WTC11 (cell line): ENCODE data around the gene LTF. TPM values are rescaled to one million over a fixed set of nuclear protein-coding genes. Genes with fewer than 3 reads are reported as not detected.
A peak's percentile ranks its signal among the peaks of the same experiment; 100 is the strongest.

Experiments used
- ATAC-seq: fragments of 200-7000 bp; cut with Tn5 transposase; 2 replicates; pipeline ENCODE4 v1.10.0; 2021; ENCODE audit warnings: mild to moderate bottlenecking, moderate library complexity
- CTCF ChIA-PET: fragments of 300-600 bp; sonication (Branson Sonifier 250); formaldehyde crosslinking; loops from one replicate; lab custom pipeline; 2021; ENCODE audit warnings: antibody characterized with exemption; lab: Charles Lee
- POLR2A ChIA-PET: fragments of 350-600 bp; sonication (Branson Sonifier 250); formaldehyde crosslinking; loops from one replicate; lab custom pipeline; 2021; ENCODE audit warnings: antibody characterized with exemption; lab: Charles Lee
- DNase-seq: peaks from one replicate; pipeline ENCODE4 v3.0.0; 2021; ENCODE audit warnings: low spot score
- H3K27ac Mint-ChIP-seq: 2 replicates; pipeline ENCODE4 v1.8.0; 2021; ENCODE audit warnings: mixed read lengths
- H3K27me3 Mint-ChIP-seq: 2 replicates; pipeline ENCODE4 v1.8.0; 2021; ENCODE audit warnings: low read depth, mild to moderate bottlenecking, moderate library complexity, mixed read lengths
- H3K36me3 Mint-ChIP-seq: 2 replicates; pipeline ENCODE4 v1.8.0; 2021; ENCODE audit warnings: mixed read lengths
- H3K4me1 Mint-ChIP-seq: 2 replicates; pipeline ENCODE4 v1.8.0; 2022; ENCODE audit warnings: mixed read lengths
- H3K4me3 Mint-ChIP-seq: 2 replicates; pipeline ENCODE4 v1.8.0; 2021; ENCODE audit warnings: mild to moderate bottlenecking, moderate library complexity, mixed read lengths
- H3K9me3 Mint-ChIP-seq: 2 replicates; pipeline ENCODE4 v1.8.0; 2021; ENCODE audit warnings: mixed read lengths
- ATF6 ChIP-seq: sonication (generic); formaldehyde crosslinking; IDR thresholded peaks from 2 replicates; pipeline ENCODE4 v1.8.1; 2023; ENCODE audit warnings: mild to moderate bottlenecking, missing genetic modification reagents
- CREB1 ChIP-seq: sonication (generic); formaldehyde crosslinking; IDR thresholded peaks from 2 replicates; pipeline ENCODE4 v1.8.0; 2023; ENCODE audit warnings: mild to moderate bottlenecking, missing genetic modification reagents
- ETV6 ChIP-seq: sonication (generic); formaldehyde crosslinking; IDR thresholded peaks from 2 replicates; pipeline ENCODE4 v1.8.1; 2022; ENCODE audit warnings: mild to moderate bottlenecking, missing genetic modification reagents
- HMGA2 ChIP-seq: fragments of 250-450 bp; sonication (Bioruptor Pico); IDR thresholded peaks from 2 replicates; pipeline ENCODE4 v1.4.0; 2021; ENCODE audit warnings: mild to moderate bottlenecking, moderate library complexity
- KAT7 ChIP-seq: sonication (generic); formaldehyde crosslinking; IDR thresholded peaks from 2 replicates; pipeline ENCODE4 v1.8.1; 2023; ENCODE audit warnings: missing genetic modification reagents, mild to moderate bottlenecking, borderline replicate concordance
- MXD4 ChIP-seq: fragments of 250-450 bp; sonication (Bioruptor Pico); IDR thresholded peaks from 2 replicates; pipeline ENCODE4 v1.8.0; 2021; ENCODE audit warnings: mild to moderate bottlenecking, moderate library complexity, borderline replicate concordance
- MYBL2 ChIP-seq: sonication (generic); formaldehyde crosslinking; IDR thresholded peaks from 2 replicates; pipeline ENCODE4 v1.8.1; 2023; ENCODE audit warnings: mild to moderate bottlenecking, moderate library complexity, missing genetic modification reagents
- NR1H2 ChIP-seq: sonication (generic); formaldehyde crosslinking; IDR thresholded peaks from 2 replicates; pipeline ENCODE4 v1.9.0; 2021; ENCODE audit warnings: mild to moderate bottlenecking, moderate library complexity, missing genetic modification reagents
- NR3C1 ChIP-seq: sonication (generic); formaldehyde crosslinking; conservative IDR thresholded peaks from 2 replicates; pipeline ENCODE4 v1.8.1; 2023; ENCODE audit warnings: low read depth, mild to moderate bottlenecking, missing genetic modification reagents
- OVOL2 ChIP-seq: fragments of 250-450 bp; sonication (Bioruptor Pico); IDR thresholded peaks from 2 replicates; pipeline ENCODE4 v1.9.0; 2021; ENCODE audit warnings: mild to moderate bottlenecking, borderline replicate concordance
- PRRX2 ChIP-seq: fragments of 250-450 bp; sonication (Bioruptor Pico); IDR thresholded peaks from 2 replicates; pipeline ENCODE4 v1.8.0; 2021; ENCODE audit warnings: mild to moderate bottlenecking
- SMAD3 ChIP-seq: sonication (generic); formaldehyde crosslinking; IDR thresholded peaks from 2 replicates; pipeline ENCODE4 v1.8.0; 2022; ENCODE audit warnings: missing genetic modification reagents, mild to moderate bottlenecking, borderline replicate concordance
- ZBTB21 ChIP-seq: sonication (generic); formaldehyde crosslinking; IDR thresholded peaks from 2 replicates; pipeline ENCODE4 v1.8.1; 2023; ENCODE audit warnings: mild to moderate bottlenecking, missing genetic modification reagents, borderline replicate concordance
- ZNF138 ChIP-seq: sonication (generic); formaldehyde crosslinking; conservative IDR thresholded peaks from 2 replicates; pipeline ENCODE4 v1.8.1; 2022; ENCODE audit warnings: mild to moderate bottlenecking, moderate library complexity, missing genetic modification reagents
- ZNF219 ChIP-seq: sonication (generic); formaldehyde crosslinking; IDR thresholded peaks from 2 replicates; pipeline ENCODE4 v1.8.0; 2023; ENCODE audit warnings: missing genetic modification reagents, mild to moderate bottlenecking, borderline replicate concordance
- ZNF423 ChIP-seq: fragments of 250-450 bp; sonication (Bioruptor Pico); IDR thresholded peaks from 2 replicates; pipeline ENCODE4 v2.1.2; 2022; ENCODE audit warnings: mild to moderate bottlenecking, moderate library complexity
- ZNF512 ChIP-seq: sonication (generic); formaldehyde crosslinking; IDR thresholded peaks from 2 replicates; pipeline ENCODE4 v1.8.1; 2022; ENCODE audit warnings: missing genetic modification reagents, borderline replicate concordance
- ZSCAN18 ChIP-seq: fragments of 250-450 bp; sonication (Bioruptor Pico); IDR thresholded peaks from 2 replicates; pipeline ENCODE4 v2.1.2; 2022; ENCODE audit warnings: mild to moderate bottlenecking, moderate library complexity
- total RNA-seq: library from RNA; stranded (reverse); gene quantifications from 3 replicates; pipeline ENCODE4 v1.2.3, GENCODE V29; 2021
- TF ChIP-seq, protein P1 (sequence below): sonication (generic); formaldehyde crosslinking; conservative IDR thresholded peaks from 2 replicates; pipeline ENCODE4 v1.8.1; 2022; ENCODE audit warnings: mild to moderate bottlenecking, missing genetic modification reagents
- TF ChIP-seq, protein P2 (sequence below): sonication (generic); formaldehyde crosslinking; IDR thresholded peaks from 2 replicates; pipeline ENCODE4 v1.8.0; 2022; ENCODE audit warnings: missing genetic modification reagents
- TF ChIP-seq, protein P3 (sequence below): fragments of 250-450 bp; sonication (Bioruptor Pico); IDR thresholded peaks from 2 replicates; pipeline ENCODE4 v1.9.0; 2021; ENCODE audit warnings: mild to moderate bottlenecking

LTF gene
- total RNA-seq, 1 experiment from 2014 or later, result 0.22 TPM

GRCh38 chr3:46482632-46483350 is 18.1 kb upstream of the LTF start:
- ChIA-PET POLR2A (no interaction called here), CTCF (interaction anchor here (0.9 to 1.2 kb wide), 2 partner anchors 105 to 148 kb away, joined by 3 read pairs; no protein-coding TSS in a partner anchor)
- TF ChIP-seq MXD4 (CRISPR knock-in tag), result no peak
- TF ChIP-seq ZNF512 (CRISPR knock-in tag), result 0 out of 2 replicates have a peak, but pooled peaks have one; percentile 67
- Mint-ChIP-seq H3K36me3 (no peaks in the 10 kb centered on the region), H3K4me3 (no peak overlapping the region), H3K27me3 (peaks cover 2% of the 10 kb centered on the region; the same call in 1 of the 2 replicates), H3K4me1 (0 out of 2 replicates have a peak, but pooled peaks cover 3% of the 10 kb centered on the region), H3K9me3 (no peaks in the 10 kb centered on the region), H3K27ac (no peak overlapping the region)
- ATAC-seq, result no peak
- no peak for DNase-seq

DNA sequence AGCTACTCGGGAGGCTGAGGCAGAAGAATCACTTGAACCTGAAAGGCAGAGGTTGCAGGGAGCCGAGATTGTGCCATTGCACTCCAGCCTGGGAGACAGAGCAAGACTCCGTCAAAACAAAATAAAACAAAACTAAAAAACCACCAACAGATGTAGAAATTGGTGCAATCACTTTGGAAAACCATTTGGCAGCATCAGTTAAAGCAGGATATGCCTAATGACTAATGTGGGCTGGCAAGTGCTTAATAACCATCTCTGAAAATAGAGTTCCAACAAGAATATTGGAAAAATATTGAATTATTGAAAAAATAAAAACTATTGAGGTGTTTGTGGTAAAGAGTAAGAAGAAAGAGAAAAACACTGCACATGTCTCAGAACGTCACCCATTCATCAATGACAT is 16.9 kb upstream of the LTF start:
- H3K36me3 Mint-ChIP-seq, result no peaks in the 10 kb centered on the region
- H3K4me3 Mint-ChIP-seq, result no peak overlapping the region
- POLR2A ChIA-PET, result interaction anchor here (0.6 to 0.7 kb wide), 2 partner anchors 94 to 176 kb away, joined by 3 to 5 read pairs; no protein-coding TSS in a partner anchor
- DNase-seq (no peak), ATAC-seq (no peak)
- 0 out of 2 replicates have a peak, but pooled peaks cover 2% of the 10 kb centered on the region for H3K27me3 Mint-ChIP-seq
- H3K9me3 Mint-ChIP-seq, result no peaks in the 10 kb centered on the region
- TF ChIP-seq KAT7 (CRISPR knock-in tag), result no peak
- no peak for TF ChIP-seq NR1H2 (CRISPR knock-in tag)
- no peak for TF ChIP-seq ZNF423 (CRISPR knock-in tag)
- TF ChIP-seq MXD4 (CRISPR knock-in tag), result no peak
- TF ChIP-seq, protein P1, sequence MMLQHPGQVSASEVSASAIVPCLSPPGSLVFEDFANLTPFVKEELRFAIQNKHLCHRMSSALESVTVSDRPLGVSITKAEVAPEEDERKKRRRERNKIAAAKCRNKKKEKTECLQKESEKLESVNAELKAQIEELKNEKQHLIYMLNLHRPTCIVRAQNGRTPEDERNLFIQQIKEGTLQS, result no peak
- TF ChIP-seq MYBL2 (CRISPR knock-in tag), result no peak
- TF ChIP-seq ETV6 (CRISPR knock-in tag), result no peak
- no peak for TF ChIP-seq SMAD3 (CRISPR knock-in tag)
- TF ChIP-seq OVOL2, result no peak
- no peak for TF ChIP-seq PRRX2 (CRISPR knock-in tag)
- no peak for TF ChIP-seq ZNF219
- TF ChIP-seq ZBTB21 (CRISPR knock-in tag), result no peak
- no peak for TF ChIP-seq HMGA2
- TF ChIP-seq, protein P2, sequence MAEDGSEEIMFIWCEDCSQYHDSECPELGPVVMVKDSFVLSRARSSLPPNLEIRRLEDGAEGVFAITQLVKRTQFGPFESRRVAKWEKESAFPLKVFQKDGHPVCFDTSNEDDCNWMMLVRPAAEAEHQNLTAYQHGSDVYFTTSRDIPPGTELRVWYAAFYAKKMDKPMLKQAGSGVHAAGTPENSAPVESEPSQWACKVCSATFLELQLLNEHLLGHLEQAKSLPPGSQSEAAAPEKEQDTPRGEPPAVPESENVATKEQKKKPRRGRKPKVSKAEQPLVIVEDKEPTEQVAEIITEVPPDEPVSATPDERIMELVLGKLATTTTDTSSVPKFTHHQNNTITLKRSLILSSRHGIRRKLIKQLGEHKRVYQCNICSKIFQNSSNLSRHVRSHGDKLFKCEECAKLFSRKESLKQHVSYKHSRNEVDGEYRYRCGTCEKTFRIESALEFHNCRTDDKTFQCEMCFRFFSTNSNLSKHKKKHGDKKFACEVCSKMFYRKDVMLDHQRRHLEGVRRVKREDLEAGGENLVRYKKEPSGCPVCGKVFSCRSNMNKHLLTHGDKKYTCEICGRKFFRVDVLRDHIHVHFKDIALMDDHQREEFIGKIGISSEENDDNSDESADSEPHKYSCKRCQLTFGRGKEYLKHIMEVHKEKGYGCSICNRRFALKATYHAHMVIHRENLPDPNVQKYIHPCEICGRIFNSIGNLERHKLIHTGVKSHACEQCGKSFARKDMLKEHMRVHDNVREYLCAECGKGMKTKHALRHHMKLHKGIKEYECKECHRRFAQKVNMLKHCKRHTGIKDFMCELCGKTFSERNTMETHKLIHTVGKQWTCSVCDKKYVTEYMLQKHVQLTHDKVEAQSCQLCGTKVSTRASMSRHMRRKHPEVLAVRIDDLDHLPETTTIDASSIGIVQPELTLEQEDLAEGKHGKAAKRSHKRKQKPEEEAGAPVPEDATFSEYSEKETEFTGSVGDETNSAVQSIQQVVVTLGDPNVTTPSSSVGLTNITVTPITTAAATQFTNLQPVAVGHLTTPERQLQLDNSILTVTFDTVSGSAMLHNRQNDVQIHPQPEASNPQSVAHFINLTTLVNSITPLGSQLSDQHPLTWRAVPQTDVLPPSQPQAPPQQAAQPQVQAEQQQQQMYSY (CRISPR knock-in tag), result no peak
- TF ChIP-seq, protein P3, sequence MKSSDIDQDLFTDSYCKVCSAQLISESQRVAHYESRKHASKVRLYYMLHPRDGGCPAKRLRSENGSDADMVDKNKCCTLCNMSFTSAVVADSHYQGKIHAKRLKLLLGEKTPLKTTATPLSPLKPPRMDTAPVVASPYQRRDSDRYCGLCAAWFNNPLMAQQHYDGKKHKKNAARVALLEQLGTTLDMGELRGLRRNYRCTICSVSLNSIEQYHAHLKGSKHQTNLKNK, result no peak
- TF ChIP-seq ZSCAN18, result no peak
- TF ChIP-seq NR3C1 (CRISPR knock-in tag), result no peak
- TF ChIP-seq CREB1 (CRISPR knock-in tag), result no peak
- no peak for TF ChIP-seq ZNF138 (CRISPR knock-in tag)
- TF ChIP-seq ATF6 (CRISPR knock-in tag), result no peak
- H3K4me1 Mint-ChIP-seq, result 0 out of 2 replicates have a peak, but pooled peaks cover 3% of the 10 kb centered on the region
- H3K27ac Mint-ChIP-seq, result no peak overlapping the region
- CTCF ChIA-PET, result interaction anchor here (0.6 to 1.3 kb wide), 3 partner anchors 19 to 160 kb away, joined by 3 to 4 read pairs (median 4); no protein-coding TSS in a partner anchor
